GM21528 (cell line): Measurements from ENCODE around the gene MCEMP1.
"Not testable (repeated sequence)": the region's sequence is repeated elsewhere in the genome, so short reads cannot be mapped to it uniquely, and the experiment has no call there.

Source experiments
- ATAC-seq: cut with Tn5 transposase; IDR thresholded peaks from one replicate; pipeline ENCODE4 v1.9.1; 2021; ENCODE audit warnings: mild to moderate bottlenecking, moderate library complexity; ENCODE audit not compliant: unreplicated experiment, low FRiP score

The MCEMP1 gene

DNA sequence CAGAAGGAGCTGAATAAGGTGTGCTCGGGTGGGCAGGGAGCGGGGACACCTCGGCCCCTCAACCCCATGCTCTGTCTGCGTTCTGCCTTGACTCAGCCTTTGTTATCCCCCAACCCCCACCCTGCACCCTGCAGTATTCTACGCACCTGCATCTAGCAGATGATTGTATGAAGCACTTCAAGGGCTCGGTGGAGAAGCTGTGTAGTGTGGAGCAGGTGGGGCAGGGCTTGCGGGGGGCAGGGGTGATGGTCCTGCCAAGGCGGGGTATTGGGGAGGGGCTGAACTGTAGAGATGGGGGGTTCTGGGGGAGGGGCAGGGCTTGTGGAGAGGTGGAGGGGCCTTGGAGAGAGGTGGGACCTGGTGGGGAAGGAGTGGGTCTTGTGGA lies 33.9 kb upstream of the MCEMP1 start:
- no peak for ATAC-seq

DNA sequence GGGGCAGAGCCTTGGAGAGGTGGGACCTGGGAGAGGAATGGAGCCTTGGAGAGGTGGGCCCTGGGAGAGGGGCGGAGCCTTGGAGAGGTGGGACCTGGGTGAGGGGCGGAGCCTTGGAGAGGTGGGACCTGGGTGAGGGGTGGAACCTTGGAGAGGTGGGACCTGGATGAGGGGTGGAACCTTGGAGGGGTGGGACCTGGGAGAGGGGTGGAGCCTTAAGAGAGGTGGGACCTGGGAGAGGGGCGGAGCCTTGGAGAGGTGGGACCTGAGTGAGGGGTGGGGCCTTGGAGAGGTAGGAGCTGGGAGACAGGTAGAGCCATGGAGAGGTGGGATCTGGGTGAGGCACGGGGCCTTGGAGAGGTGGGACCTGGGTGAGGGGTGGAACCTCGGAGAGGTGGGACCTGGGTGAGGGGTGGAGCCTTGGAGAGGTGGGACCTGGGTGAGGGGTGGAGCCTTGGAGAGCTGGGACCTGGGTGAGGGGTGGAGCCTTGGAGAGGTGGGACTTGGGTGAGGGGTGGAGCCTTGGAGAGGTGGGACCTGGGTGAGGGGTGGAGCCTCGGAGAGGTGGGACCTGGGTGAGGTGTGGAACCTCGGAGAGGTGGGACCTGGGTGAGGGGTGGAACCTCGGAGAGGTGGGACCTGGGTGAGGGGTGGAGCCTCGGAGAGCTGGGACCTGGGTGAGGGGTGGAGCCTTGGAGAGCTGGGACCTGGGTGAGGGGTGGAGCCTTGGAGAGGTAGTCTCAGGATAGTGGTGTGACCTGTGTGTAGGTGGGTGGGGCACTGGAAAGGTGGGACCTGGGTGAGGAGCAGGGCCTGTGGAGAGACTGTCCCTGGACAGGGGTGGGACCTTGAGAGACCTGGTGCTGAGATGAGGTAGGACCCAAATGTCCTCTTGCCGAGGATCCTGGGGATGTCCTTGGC lies 33.0 kb upstream of the MCEMP1 start:
- ATAC-seq: not testable (repeated sequence)

DNA sequence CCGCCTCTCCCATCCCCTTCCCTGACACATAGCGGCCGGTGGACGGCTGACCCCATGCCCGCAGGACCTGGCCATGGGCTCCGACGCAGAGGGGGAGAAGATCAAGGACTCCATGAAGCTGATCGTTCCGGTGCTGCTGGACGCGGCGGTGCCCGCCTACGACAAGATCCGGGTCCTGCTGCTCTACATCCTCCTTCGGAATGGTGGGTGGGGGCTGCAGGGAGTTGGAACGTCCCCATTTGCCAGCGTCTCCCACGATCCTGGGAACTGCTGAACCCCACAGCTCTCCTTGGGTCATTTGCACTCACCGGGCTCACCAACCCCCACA lies 32.4 kb upstream of the MCEMP1 start:
- ATAC-seq: no peak

DNA sequence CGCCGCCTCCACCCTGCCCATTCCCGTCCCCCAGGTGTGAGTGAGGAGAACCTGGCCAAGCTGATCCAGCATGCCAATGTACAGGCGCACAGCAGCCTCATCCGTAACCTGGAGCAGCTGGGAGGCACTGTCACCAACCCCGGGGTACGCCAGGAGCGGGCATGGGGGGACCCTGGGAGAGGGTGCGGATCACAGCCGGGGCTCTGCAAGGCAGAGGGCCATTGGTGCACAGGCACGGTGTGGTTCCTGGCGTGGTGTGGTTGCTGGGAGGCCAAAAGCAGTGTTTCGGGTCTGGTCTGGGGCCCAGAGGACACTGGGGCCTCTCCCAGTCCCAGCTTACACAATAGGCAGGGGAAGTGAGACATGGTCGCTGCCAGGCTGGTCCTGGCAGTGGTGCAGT lies 31.7 kb upstream of the MCEMP1 start:
- no peak for ATAC-seq

DNA sequence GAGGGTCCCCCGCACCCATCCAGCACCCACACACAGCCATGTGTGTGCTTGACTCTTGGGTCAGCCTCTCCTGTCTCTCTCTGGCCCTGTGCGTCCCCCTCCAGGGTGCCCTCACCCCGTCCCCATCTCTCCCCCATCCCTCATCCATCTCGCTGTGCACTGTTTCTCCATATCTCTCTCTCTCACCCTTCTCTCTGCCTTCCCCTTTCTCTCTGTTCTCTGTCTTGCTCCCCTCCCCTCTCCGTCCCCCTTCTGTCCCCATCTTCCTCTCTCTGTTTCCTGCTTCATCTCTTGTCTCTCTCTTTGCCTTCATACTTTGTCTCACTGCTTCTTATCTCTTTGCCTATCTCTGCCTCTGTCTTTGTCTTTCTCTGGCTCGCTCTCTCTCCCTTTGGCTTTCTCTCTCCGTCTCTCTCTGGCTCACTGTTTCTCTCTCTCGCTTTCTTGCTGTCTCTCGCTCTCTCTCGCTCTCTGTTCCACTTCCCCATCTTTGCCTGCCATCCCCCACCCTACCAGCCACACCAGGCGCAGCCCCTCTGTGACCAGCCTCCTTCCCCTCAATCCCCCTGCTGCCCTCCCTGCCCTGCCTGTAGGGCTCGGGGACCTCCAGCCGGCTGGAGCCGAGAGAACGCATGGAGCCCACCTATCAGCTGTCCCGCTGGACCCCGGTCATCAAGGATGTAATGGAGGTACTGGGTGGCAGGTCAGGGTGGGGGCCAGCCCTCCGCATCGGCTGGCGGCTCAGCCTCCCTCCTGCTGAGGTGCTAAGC lies 31.0 kb upstream of the MCEMP1 start:
- ATAC-seq: no peak

DNA sequence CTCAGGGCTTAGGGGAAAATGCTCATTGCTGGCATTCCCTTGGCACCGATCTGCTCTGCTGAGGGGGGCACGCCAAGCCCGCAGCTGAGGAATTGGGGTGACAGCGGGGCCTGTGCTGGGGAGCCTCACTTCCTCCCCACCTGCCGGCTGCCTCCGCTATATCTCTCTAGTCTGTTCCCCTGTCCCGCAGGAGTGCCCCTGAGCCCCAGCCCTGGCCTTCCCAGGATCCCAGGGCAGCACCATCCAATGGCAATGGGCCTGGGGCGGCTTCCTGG lies 30.5 kb upstream of the MCEMP1 start:
- ATAC-seq: no peak

DNA sequence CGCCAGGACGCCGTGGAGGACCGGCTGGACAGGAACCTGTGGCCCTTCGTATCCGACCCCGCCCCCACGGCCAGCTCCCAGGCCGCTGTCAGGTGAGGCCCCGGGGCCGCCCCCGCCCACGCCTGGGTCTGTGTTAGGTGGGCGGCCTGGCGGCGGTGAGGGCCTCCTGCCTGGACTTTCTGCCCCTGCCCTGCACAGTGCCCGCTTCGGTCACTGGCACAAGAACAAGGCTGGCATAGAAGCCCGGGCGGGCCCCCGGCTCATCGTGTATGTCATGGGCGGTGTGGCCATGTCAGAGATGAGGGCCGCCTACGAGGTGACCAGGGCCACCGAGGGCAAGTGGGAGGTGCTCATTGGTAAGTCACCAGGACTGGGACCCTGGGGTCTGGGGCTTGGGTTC lies 29.7 kb upstream of the MCEMP1 start:
- no peak for ATAC-seq

DNA sequence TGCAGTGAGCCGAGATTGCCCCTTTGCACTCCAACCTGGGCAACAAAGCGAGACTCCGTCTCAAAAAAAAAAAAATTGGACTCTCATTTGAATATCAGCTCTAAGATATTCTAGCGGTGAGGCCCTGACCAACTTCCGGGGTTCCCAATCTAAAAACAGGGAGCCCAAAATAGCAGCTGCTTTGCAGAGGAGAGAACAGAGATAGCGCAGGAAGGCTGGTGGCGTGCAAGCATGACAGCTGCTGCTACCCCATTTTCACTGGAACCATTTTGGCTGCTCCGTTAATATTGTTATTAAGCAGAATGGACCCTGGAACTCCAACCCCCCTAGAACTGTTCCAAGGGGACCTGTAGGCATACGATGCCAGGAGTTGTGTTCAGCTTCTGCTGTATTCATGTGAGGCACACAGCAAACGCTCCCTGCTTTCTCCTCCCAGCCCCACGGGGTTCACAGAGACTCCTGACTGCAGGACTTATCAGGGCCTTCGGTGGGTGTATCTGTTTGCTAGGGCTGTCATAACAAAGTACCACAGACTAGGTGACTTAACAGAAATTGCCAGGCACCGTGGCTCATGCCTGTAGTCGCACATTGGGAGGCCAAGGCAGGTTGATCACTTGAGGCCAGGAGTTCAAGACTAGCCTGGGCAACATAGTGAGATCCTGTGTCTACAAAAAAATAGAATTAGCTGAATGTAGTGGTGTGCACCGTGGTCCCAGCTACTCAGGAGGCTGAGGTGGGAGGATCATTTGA lies 28.4 kb upstream of the MCEMP1 start:
- ATAC-seq: no peak

DNA sequence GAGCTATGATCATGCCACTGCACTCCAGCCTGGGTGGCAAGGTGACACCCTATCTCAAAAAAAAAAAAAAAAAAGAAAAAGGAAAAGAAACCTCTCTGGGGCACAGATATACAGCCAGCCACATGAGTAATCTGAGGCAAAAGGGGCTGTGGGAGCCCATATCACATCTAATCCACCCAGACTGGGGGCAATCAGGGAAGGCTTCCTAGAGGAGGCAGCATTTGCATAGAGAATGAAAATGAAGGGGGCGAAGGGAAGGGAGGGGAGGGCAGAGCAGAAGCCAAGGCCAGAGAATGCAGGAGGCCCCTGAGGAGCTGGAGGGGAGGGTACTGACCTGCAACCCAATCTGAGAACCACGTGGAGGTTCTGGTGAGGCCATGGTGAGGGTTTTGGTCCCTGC lies 26.7 kb upstream of the MCEMP1 start:
- no peak for ATAC-seq

DNA sequence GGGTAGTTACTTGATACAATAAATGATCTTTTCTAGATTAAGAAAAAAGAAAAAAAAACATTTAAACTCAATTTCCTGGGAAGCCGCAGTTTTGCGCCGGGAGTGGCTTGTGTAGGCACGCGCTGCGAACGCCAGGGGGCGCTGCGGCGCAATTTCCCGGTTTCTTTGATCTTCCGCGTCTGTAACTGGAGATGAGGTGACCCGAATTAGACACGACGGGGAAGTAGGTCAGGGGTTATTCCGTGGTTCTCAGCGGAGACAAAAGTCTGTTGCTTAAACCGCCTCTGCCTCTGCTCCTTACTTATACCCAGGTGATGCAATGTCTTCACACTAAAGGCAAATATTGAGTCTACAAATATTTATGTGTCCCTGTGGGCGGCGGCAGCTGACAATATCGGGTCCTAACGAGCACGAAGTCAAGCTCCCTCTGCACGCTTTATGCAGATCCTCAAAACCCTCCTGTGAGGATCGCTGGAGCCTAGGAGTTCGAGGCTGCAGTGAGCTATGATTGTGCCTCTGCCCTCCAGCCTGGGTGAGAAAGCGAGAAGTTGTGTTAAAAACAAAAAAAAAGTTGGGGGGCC lies 24.7 kb upstream of the MCEMP1 start:
- no peak for ATAC-seq

DNA sequence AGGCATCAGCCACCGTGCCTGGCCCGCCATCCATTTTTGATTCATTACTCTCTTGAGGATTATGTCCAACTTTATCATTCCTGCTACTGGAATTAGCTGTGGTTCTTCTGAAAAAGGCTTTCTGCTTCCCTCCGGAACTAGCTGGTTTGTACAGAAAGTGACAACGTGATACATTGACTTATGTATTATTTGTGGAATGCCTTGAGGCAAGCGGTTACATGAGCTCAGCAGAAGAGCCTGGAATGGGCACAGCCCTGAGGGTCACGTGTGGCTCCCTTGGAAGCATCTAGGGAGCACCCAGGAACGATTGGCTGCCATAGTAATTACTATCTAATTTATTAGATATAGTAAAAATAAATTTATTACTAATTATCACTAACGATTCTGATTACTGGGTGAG lies 22.5 kb upstream of the MCEMP1 start:
- ATAC-seq: no peak

DNA sequence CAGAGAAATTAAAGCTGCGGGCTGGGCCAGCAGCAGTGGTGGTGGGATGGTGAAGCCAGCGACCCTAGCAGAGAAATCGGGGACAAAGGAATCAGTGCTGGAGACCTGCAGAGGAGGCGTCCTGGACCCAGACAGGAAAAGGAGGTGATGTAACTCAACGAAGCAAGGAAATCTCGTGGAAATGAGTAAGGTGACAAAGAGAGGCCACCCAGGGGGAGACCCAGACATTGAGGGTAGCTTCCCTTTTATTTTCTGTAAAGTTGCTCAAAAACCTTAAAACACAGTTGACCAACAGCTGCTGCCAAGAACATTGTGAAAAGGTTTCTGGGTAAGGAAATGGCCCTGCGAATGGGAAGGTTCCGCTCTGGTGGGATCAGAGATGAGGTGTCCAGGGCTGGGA lies 21.3 kb upstream of the MCEMP1 start:
- ATAC-seq: no peak

DNA sequence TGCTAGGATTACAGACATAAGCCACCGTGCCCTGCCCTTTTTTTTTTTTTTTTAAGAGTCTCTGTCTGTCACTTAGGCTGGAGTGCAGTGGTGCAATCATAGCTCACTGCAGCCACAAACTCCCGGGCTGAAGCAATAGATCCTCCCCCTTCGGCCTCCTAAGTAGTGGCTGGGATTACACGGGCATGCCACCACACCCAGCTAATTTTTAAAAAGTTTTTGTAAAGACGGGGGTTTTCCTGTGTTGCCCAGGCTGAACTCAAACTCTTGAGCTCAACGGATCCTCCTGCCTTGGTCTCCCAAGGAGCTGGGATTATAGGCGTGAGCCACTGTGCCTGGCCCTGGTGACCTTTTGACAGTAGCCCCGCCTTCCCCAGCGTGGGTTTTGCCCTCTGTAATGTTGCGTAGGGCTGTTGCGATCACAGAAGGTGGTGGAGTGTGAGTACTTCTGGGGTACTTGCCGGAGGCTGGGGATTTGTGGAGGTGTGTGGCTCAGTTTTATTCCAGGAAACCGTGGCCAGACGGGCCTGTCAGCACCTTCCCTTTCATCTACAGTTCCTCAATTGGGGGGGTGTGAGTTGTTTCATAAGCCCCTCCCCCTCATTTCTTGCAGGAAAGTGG lies 19.6 kb upstream of the MCEMP1 start:
- ATAC-seq: no peak

DNA sequence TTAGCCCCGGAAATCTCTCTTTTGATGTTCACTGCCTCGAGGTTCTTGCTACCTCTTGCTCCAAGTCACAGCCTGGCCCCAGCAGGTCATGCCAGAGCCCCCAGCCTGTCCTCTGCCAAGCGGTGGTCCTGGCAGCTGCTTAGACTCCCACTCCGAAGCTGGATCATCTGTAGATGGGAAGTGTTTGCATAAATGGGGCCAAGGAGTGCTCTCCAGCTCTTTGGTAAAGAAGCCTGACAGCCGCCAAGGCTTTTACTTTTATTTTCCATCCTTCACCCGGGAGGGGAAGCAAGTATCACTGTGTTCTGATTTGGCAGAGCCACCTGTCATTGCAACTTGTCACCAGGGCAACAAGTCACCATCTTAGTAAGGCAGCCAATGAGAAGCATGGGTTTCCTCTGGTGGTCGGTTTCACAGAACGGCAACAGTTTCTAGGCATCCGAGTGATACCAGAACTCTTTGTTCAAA lies 18.6 kb upstream of the MCEMP1 start:
- no peak for ATAC-seq

DNA sequence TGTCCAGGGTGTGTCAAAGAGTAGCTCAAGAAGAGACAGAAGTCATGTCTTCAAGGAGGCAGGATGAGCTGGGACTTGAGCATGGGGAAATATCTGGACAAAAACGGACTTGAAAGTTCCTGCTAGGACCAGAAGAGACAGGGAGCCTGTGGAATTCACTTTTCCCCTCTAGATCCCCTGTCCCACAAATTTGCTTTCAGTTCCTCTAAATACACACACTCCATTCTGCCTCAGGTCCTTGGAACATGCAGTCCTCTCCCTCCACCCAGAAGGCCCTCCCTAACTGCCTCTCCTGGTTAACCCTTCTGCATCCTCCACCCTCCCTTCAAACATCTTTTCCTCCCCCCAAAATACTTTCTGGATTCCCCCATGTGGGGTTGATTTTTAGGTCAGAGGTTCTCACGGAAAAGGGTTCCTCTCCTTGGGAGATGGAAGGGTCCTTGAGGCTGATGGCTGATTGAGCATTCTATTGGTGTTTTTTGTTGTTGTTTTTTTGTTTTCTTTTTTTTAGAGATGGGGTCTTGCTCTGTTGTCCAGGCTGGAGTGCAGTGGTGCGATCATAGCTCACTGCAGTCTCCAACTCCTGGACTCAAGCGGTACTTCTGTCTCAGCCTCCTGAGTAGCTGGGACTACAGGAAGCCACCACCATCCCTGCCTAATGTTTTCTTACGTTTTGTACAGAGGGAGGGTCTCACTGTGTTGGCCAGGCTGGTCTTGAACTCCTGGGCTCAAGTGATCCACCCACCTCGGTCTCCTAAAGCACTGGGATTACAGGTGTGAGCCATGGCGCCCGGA lies 14.9 kb upstream of the MCEMP1 start:
- ATAC-seq: no peak

DNA sequence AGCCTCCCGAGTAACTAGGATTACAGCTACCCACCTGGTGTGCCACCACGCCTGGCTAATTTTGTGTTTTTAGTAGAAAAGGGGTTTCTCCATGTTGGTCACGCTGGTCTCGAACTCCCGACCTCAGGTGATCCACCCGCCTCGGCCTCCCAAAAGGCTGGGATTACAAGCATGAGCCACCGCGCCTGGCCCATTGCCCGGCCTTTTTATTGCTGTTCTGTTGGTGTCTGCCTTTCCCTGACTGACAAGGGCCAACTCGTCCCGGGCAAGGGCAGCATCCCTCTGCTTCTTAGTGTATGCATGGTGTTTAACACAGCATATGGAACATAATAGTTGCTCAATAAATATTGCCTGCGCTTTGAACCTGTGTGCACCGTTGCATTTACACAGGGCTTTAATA lies 14.2 kb upstream of the MCEMP1 start:
- no peak for ATAC-seq

DNA sequence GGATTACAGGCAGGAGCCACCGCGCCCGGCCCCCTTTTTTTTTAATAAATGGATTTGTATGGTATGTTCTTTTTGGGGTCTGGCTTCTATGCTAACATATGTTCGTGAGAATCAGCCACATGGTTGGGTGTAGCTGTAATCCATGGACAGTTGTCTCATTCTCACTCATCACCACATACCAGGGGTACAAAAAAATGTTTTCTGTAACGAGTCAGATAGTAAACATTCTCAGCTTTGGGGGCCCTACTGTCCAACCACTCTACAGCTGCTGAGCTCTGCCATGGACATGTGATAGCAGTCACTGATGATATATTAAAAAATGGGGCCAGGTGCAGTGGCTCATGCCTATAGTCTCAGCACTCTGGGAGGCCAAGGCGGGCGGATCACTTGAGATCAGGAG lies 13.2 kb upstream of the MCEMP1 start:
- no peak for ATAC-seq

DNA sequence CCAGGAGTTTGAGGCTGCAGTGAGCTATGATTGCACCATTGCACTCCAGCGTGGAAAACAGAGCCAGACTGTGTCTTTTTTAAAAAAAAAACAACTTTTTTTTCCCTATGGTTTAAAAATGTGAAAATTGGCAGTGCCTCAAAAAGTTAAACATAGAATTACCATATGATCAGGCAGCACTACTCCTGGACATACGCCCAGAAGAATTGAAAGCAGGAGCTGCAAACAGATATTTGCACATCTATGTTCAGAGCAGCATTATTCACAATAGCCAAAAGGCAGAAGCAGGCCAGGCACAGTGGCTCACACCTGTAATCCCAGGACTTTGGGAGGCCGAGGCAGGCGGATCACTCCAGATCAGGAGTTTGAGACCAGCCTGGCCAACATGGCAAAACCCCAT lies 11.8 kb upstream of the MCEMP1 start:
- no peak for ATAC-seq

DNA sequence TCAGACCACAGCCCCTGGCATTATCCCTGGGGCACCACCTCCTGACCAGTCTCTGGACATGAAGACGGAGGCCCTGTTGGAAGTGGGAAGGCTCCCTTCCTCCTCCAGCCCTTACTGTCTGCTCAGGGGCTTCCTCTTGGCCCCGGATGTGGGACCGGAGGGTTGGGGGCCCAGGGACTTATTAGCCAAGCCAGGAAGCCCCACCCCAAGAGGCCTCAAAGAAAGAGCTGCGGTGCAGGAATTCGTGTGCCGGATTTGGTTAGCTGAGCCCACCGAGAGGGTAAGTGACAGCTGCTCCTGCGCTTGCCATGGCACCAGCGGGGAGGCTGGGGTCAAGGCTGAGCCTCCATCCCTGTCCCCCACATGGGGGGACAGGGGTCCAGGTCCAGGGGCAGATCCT lies 8.0 kb upstream of the MCEMP1 start, which contains the start of gene RETN:
RETN (plus strand) TSS at position 208 of the 400 bp plus-strand sequence. CDS start 278 bp downstream, outside the sequence.
- ATAC-seq: no peak

DNA sequence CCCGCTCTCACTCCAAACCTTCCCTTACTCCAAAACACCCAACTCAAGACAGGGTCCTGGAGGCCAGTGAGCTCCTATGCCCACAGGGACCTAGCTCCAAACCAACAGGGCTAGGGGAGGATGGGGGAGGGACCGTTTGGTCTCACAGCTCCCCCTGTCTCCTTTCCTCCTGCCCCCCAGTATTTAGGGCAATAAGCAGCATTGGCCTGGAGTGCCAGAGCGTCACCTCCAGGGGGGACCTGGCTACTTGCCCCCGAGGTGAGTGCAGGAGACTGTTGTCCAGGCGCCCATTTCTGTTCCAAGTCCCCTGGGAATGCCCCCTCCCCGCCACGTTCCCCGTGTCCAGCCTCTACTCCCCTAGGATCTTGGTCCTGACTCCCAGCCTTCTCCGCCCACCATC lies 7.2 kb upstream of the MCEMP1 start:
- ATAC-seq: no peak
